Activated CD4-positive, alpha-beta T cell treated with anti-CD3 and anti-CD28 coated beads, Interleukin-2, Interleukin-6, amounts not matched to agents 100 ng/mL and 50 ng/mL, durations not matched to agents 16 hours and 8 hours (primary cell): ENCODE measurements around the gene RELCH.
"Not testable (repeated sequence)": the region's sequence is repeated elsewhere in the genome, so short reads cannot be mapped to it uniquely, and the experiment has no call there.

Experiments used
- DNase-seq: peaks from one replicate; pipeline ENCODE4 v3.0.0-alpha.2; 2020

Gene RELCH, protein sequence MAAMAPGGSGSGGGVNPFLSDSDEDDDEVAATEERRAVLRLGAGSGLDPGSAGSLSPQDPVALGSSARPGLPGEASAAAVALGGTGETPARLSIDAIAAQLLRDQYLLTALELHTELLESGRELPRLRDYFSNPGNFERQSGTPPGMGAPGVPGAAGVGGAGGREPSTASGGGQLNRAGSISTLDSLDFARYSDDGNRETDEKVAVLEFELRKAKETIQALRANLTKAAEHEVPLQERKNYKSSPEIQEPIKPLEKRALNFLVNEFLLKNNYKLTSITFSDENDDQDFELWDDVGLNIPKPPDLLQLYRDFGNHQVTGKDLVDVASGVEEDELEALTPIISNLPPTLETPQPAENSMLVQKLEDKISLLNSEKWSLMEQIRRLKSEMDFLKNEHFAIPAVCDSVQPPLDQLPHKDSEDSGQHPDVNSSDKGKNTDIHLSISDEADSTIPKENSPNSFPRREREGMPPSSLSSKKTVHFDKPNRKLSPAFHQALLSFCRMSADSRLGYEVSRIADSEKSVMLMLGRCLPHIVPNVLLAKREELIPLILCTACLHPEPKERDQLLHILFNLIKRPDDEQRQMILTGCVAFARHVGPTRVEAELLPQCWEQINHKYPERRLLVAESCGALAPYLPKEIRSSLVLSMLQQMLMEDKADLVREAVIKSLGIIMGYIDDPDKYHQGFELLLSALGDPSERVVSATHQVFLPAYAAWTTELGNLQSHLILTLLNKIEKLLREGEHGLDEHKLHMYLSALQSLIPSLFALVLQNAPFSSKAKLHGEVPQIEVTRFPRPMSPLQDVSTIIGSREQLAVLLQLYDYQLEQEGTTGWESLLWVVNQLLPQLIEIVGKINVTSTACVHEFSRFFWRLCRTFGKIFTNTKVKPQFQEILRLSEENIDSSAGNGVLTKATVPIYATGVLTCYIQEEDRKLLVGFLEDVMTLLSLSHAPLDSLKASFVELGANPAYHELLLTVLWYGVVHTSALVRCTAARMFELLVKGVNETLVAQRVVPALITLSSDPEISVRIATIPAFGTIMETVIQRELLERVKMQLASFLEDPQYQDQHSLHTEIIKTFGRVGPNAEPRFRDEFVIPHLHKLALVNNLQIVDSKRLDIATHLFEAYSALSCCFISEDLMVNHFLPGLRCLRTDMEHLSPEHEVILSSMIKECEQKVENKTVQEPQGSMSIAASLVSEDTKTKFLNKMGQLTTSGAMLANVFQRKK

DNA sequence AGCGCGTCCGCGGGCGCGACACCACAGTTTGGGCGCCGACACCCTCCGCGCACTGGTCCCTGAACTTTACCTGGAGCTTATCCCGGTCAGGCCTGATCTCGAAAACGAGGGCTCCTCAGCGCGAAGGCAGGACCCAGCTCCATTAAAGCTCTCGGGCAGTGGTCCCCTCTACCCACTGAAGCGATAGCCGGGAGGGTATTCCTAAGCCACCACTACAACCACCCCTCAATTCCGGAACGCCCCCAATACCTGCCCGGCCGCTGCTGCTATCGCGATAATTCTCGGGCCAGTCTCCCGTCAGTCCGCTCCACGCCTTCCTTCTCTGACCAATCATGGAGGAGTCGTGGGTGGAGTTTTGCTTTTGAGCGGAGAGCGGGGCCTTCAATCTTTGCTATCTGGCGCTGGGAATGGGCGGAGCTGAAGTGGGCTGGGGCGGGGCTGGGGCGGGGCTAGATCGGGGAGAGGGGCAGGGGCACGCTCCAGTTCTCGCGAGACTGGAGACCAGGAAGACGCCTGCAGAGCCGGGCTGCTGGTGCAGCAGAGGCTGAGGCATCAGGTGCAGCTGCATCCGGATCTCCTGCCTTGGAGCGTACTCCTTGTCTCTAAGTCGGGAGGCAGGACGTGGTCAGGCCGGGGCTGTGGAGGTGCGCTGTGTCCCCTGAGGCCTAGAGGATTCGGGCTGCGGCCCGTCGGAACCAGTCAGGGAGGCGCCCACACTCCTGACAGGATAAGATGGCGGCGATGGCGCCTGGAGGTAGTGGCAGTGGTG lies at the start of gene RELCH, which contains the start of gene PIGN:
Gene RELCH, plus strand, starts transcription at position 482 of the 769 bp plus-strand sequence. Its CDS starts 251 bp downstream, at position 733.
Gene PIGN, minus strand, starts transcription at position 283 of the 769 bp plus-strand sequence. CDS start 25,703 bp downstream, outside the sequence.
- DNase-seq = peak; percentile 98

DNA sequence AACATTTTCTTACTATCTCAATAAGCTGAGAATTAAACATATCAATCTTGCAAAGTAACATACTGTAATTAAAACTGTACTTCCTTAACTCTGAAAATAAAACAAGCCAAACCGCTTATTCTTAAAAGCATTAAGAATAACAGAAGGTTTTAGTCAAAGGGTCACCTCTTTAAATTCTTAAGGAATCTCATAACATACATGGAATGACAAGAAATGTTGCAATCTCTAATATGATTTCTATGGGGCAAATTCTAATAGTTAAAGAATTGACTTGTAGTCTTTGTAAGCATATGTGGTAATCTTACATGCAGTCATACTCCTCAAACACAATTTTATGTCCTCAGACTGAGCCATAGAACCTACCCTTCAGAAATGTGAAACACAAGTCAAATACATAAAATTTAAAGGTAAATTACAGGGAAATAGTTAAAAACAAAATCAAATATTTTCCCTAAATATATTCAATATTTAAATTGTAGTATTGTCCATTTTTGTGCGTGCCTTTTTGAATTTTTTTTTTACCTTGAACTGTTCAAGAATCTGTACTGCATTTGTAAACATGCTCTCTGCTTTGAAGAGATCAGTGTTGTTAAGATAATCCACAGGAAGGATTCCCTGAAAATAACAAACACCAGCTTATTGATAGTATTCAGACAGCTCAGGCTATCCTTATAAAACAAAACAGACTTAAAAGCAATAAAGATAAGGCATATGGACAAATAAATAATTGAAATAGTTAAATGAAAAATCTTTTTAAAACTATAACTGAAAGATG lies 48.4 kb upstream of the RELCH start:
- DNase-seq = no peak

DNA sequence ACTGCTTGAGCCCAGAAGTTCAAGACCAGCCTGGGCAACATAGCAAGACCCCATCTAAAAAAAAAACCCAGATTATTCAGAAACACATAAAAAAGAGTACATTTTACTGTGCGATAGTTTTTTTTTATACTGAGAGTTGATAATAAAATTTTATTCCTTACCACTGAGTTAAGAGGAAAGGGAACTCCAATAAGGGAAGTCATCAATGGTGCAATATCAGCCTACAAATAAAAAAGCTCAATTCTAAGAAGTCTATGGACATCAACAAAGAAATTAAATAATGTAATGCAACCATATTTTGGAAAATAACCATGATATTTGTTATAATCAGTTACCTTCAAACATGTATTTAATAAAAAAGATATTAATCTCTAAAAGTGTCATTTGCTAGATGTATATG lies 46.8 kb upstream of the RELCH start:
- no peak for DNase-seq

DNA sequence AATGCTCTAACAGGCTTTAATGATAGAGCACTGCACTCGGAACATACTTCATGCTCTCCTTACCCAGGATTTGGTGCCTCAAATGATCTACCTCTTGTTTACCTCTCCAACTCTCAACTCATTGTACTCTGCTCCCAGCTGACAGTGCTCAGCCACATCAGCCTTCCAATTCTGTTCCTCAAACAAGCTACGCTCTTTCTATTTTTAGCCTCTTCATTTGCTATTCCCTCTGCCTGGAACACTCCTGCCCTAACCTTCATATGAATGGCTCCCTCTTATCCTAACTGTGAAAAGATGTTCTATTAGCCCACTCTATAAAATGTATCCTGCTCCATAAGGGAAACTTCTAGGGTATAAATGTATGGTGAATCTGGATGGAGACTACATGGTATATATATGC lies 42.7 kb upstream of the RELCH start:
- no peak for DNase-seq

DNA sequence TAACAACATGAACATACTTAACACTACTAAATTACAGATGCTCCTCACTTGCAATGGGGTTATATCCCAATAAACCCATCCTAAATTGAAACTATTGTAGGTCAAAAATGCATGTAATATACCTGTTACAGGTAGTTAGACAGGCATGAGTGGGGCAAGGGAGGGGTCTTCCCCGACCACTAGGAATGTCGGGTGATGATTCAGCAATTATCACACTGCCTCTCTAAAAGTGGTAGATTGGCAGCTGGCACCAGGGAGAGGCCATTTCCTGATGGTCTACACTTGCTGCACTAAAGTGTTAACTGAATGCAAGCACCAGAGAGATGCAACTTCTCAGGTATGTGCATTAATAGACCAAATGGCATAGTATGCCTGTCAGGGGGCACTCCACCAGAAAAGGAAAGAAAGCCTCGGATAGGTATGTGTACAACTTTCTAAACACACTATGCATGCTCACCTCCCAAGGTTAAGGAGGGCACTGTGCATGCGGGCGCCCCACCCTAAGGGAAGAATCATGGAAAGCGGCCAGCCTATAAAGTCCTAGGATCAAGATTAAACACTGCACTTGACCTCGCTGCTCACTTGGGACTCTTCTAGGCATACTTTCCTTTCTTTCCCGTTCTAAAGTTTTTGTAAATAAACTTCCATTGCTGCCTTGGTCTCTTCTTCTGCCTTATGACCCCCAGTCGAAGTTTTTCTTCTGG lies 35.8 kb upstream of the RELCH start:
- no peak for DNase-seq

DNA sequence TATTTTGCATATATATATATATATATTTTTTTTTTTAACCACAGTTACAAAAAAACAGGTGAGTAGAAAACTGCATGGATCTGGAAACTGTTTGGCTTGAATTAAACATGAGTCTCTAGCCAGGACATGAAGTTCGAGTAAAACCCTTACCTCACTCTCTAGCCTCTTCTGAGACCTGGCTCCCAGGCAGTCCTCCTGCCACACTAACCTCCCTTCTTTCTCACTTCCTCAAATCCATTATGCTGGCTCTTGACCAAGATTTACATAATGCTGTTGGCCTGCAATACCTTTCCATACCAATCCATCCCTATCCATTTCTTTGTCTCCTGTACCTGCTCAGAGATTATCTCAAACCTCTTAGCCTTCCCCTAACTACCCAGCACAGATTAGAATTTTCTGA lies 34.2 kb upstream of the RELCH start:
- DNase-seq = no peak

DNA sequence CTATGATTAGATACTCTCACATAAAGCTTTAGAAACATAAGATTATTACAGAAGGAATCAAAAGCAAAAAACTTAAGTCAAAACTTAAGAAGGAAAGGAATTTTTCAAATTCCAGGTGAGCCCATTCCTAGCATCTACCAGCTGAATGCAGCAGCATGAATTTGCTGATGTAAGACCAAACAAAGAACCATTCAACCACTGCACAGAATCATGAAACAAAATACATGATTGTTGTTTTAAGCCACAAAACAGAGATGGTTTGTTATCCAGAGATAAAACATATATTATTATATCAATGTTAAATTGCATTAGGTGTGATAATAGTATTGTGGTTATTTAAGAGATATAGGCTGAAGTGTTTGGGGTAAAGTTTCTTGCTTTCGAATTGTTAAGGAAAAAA lies 29.2 kb upstream of the RELCH start:
- DNase-seq = no peak

DNA sequence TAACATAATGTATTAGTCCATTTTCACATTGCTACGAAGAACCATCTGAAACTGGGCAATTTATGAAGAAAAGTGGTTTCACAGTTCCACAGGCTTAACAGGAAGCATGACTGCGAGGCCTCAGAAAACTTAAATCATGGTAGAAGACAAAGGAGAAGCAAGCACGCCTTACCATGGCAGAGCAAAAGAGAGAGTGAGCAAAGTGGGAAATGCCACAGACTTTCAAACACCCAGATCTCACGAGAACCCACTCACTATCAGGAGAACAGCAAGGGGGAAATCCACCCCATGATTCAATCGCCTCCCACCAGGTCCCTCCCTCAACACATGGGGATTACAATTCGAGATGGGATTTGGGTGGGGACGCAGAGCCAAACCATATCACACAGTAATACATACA lies 22.7 kb upstream of the RELCH start:
- DNase-seq = no peak

DNA sequence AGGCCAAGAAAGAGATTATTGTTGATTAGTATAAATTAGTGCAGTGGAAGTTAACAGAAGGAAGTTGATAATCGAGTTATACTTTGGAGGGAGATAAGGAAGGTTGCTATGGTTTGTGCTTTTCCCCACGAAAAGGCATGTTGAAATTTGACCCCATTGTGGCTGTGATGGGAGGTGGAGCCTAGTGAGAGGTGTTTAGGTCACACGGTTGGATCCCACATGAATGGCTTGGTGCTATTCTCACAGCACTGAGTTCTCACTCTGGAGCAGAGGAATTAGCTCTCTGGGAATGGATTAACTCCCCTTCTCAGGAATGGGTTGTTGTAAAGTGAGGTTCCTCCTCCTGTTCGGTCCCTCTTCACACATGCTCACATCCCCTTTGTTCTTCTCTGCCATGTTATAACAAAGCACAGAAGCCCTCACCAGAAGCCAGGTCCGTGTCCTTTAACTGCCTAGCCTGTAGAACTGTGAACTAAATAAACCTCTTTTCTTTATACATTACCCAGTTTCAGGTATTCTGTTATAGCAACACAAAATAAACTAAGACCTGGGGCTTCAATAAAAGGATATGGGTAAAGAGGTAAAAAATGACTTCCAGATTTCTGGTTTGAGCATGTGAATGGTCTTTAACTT lies 22.1 kb upstream of the RELCH start:
- DNase-seq = no peak

DNA sequence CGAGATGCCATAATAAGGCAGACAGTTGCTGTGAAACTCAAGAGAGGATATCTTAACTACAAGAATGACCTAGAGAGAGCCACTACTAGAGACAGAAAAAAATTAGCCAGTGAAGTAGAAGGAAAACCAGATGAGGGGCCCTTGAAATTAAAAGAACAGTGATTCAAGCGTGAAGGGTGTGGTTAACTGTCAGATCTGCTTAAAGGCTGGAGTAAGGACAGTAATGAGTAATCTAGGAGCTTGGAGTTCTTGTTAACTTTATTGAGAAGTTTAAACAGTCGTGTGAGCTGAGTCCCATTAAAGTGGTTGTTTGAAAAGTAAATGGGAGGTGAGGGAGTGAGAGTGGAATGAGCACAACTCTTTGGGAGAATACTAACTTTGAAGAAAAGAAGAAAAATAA lies 21.5 kb upstream of the RELCH start:
- DNase-seq = no peak

DNA sequence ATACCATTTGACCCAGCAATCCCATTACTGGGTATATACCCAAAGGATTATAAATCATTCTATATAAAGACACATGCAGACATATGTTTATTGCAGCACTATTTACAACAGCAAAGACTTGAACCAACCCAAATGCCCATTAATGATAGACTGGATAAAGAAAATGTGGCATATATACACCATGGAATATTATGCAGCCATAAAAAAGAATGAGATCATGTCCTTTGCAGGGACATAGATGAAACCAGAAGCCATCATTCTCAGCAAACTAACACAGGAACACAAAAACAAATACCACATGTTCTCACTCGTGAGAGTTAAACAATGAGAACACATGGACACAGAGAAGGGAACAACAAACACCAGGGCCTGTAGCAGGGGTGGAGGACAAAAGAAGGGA lies 20.5 kb upstream of the RELCH start:
- not testable (repeated sequence) for DNase-seq

DNA sequence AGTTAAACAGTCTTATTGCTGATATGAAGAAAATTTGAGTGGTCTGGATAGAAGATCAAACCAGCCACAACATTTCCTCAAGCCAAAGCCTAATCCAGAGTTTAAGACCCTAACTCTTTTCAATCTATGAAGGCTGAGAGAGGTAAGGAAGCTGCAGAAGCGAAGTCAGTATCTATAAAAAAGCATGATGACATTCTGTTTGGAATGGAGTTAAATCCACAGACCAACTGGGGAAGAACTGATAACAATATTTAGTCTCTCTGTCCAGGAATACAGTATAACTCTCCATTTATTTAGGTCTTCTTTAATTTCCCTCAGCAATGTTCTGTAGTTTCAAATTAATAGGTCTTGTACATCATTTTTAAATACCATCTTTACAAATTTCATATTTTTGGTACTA lies 16.2 kb upstream of the RELCH start:
- no peak for DNase-seq

DNA sequence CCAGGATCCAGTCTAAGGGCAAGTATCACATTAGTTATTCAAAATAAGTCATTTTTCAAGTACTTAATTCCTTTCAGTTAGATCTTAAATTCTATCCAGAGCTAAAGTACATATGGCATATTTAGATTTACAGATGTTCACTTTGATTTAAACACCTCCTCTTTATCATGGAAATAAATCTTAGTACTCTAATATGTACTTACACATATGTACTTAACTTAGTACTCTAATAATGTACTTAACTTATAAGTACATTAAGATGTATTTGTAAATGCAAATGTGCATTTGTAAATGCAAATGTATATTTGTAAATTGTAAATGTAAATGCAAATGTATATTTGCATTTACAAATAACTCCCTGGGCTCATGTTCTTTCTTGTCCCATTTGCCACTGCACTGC lies 14.8 kb upstream of the RELCH start:
- no peak for DNase-seq

DNA sequence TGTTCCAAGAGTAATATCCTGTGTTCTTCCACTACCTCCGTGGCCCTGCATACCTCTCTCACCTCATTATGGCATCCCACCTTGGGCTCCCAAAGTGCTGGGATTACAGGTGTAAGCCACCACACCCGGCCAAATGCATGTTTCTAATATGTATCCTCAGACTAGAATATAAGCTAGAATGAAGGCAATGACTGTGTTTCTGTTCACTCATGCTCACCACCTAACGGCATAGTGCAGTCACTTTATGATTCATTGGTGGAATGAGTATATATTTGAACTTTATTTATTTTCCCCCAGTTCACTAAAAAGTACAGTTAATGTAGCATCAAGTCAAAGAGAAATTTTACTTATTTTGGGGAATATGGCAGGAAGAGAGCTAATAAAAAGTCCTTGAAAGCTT lies 11.5 kb upstream of the RELCH start:
- DNase-seq = no peak

DNA sequence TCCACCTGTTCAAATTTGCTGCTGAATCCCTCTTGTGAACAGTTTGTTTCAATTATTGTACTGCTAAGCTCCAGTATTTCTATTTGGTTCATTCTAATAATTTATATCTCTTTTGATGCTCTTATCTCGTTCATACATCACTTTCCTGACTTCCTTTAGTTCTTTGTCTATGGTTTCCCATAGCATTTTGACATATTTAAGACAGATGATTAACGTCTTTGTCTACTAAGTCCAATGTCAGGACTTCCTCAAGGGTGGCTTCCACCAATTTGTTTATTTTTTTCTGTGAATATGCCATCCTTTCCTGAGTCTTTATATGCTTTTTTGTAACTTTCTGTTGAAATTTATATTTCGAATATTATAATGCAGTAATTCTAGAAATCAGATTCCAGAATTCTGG lies 9.8 kb upstream of the RELCH start:
- DNase-seq = no peak

DNA sequence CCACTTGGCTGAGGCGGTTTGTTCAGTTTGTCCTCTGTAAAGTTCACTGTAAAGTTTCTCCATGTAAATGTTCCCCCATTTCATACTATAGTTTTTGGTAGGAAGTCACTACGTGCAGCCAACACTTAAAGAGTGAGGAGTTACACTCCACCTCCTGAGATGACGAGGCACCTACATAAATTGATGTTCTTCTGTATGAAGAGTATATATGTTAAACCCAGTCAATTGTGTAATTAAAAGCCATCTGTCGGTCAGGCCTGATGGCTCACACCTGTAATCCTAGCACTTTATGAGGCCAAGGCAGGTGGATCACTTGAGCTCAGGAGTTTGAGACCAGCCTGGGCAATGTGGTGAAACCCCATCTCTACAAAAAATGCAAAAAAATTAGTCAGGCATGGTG lies 7.8 kb upstream of the RELCH start:
- no peak for DNase-seq

DNA sequence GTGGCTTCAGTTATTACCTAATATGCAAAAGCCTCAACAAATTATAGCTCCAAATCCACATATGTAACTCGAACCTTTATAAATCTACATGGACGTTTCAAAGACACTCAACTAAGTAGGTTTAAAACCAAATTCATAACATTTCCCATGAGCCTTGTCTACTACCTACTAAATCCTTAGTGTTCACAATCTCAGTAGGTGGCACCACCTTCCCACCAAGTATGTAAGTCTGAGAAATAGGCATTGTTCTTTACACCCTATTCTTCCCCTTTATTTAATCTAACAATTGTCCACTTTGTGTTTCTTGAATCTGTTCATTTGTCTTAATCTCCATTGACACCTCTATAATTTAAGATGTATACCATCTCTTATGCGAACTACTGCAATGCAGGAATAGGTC lies 4.8 kb upstream of the RELCH start:
- DNase-seq = no peak

DNA sequence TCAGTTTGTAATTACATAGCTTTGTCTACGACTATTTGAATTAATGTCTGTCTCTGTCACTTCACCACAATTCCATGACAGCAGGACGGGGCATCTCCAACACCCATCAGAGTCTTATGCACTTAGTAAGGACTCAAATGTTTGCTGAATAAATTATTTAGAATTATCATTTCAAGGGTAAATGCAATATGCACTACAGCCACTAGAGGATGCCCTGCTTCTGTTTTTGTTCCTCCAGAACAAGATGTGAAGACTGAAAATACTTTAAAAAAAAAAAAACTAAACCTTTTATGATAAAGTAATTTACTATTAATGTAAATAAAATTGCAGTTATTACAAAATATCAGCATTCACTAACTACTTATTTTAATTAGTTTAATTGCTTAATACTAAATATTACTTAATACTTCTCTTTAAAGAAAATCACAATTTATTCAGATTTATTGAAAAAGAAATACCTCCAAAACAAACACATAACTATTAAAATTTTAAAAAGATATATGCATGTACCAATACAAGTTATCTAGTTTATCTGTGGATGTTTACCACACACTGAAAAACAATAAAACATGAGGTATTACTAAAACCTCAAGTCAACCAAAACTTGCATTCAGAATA lies 3.4 kb upstream of the RELCH start:
- DNase-seq = peak; percentile 57

DNA sequence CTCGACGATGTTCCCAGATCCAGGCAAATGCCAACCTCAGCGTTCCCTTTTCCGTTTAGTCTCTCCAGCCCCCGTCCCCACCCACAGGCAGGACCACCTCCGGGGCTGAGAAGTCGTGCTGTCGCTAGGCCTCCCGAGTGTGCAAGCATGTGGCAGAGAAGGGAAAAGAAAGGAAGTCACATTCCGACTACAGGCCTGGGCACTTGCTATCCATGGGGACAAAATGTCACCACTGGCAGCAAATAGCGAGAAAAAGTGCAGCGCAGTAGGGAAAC lies 619 bp upstream of the RELCH start:
- DNase-seq = no peak
